DND-41 (cell line): ENCODE measurements around the gene DENND5B.

Source experiments
- ATAC-seq: fragments of 200-7000 bp; cut with Tn5 transposase; 3 replicates; pipeline ENCODE4 v1.9.1; 2021; ENCODE audit warnings: low read depth; ENCODE audit not compliant: insufficient read depth
- DNase-seq: peaks from one replicate; pipeline ENCODE4 v3.0.0-alpha.2; 2020
- H2AFZ ChIP-seq: 2 replicates; pipeline ENCODE4 v1.6.0; 2012; ENCODE audit warnings: low read depth, low read length
- H3K27ac ChIP-seq: 2 replicates; pipeline ENCODE4 v1.5.1; 2012; ENCODE audit warnings: low read length, inconsistent platforms
- H3K27me3 ChIP-seq: fragments of 200-600 bp; sonication (generic); 2 replicates; pipeline ENCODE4 v1.6.0; 2012; ENCODE audit warnings: low read length, mild to moderate bottlenecking, inconsistent platforms; ENCODE audit not compliant: insufficient read depth, poor library complexity
- H3K36me3 ChIP-seq: 2 replicates; pipeline ENCODE4 v1.5.1; 2012; ENCODE audit warnings: low read length, inconsistent platforms; ENCODE audit not compliant: insufficient read depth
- H3K4me1 ChIP-seq: 2 replicates; pipeline ENCODE4 v1.5.1; 2012; ENCODE audit warnings: mild to moderate bottlenecking, low read length; ENCODE audit not compliant: insufficient read depth
- H3K4me2 ChIP-seq: 2 replicates; pipeline ENCODE4 v1.6.0; 2012; ENCODE audit warnings: mild to moderate bottlenecking, moderate library complexity, low read length, inconsistent platforms; ENCODE audit not compliant: insufficient read depth
- H3K4me3 ChIP-seq, 2 experiments: fragments of 200-600 bp in 1 of 2; shearing (Covaris generic) in 1 of 2; 2 replicates each; pipeline ENCODE4 v1.5.1; 2012 to 2016; ENCODE audit warnings: inconsistent platforms in 2 of 2, low read length in 2 of 2, mild to moderate bottlenecking in 2 of 2, low read depth in 1 of 2, moderate library complexity in 1 of 2
- H3K79me2 ChIP-seq: 2 replicates; pipeline ENCODE4 v1.6.0; 2012; ENCODE audit warnings: low read length, inconsistent platforms; ENCODE audit not compliant: insufficient read depth
- H3K9ac ChIP-seq: 2 replicates; pipeline ENCODE4 v1.6.0; 2012; ENCODE audit warnings: low read depth, mild to moderate bottlenecking, inconsistent platforms, low read length, moderate library complexity
- H3K9me3 ChIP-seq: 2 replicates; pipeline ENCODE4 v1.5.1; 2012; ENCODE audit warnings: low read length, moderate library complexity, mild to moderate bottlenecking, inconsistent platforms; ENCODE audit not compliant: insufficient read depth, severe bottlenecking
- H4K20me1 ChIP-seq: 2 replicates; pipeline ENCODE4 v1.6.0; 2012; ENCODE audit warnings: low read length; ENCODE audit not compliant: insufficient read depth
- EZH2 ChIP-seq: IDR thresholded peaks from 3 replicates; pipeline ENCODE4 v1.6.1; 2012; ENCODE audit warnings: borderline replicate concordance, low read depth, mild to moderate bottlenecking, moderate library complexity, low read length, inconsistent platforms; ENCODE audit not compliant: severe bottlenecking
- TF ChIP-seq, protein P1 (sequence below): IDR thresholded peaks from 2 replicates; pipeline ENCODE4 v1.5.1; 2012; ENCODE audit warnings: borderline replicate concordance, low read length, moderate library complexity, mild to moderate bottlenecking; ENCODE audit not compliant: poor library complexity, severe bottlenecking; ENCODE audit errors: extremely low read depth

The DENND5B gene

DNA sequence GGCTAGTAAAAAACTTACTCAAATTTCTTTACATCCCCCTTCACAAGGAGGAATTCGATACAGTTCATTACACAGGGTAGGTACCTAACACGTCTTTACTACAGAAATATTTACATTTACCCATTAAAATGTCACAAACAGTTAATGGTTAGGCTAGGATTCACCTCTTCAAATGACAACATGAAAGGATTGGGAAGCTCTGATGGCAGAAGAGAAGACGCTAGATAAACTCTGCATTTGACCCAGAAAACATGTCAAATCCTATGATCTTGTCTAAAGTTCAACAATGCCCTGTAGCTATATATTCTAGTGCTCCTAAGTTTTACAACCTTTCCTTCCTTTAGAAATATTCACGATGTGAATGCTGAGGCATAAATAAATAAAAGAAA, 64.8 kb downstream of the DENND5B start:
- Histone ChIP-seq H3K4me2 (no peak overlapping the region), H3K36me3 (no peaks in the 10 kb centered on the region), H3K27ac (no peak overlapping the region), H3K27me3 (peaks cover 6% of the 10 kb centered on the region), H2AFZ (no peak overlapping the region), H3K9me3 (no peaks in the 10 kb centered on the region), H3K4me1 (no peaks in the 10 kb centered on the region), H3K79me2 (no peaks in the 10 kb centered on the region), H3K9ac (no peak overlapping the region), H3K4me3 (no peak overlapping the region), H4K20me1 (no peaks in the 10 kb centered on the region)
- DNase-seq (no peak), ATAC-seq (no peak)
- TF ChIP-seq, protein P1, sequence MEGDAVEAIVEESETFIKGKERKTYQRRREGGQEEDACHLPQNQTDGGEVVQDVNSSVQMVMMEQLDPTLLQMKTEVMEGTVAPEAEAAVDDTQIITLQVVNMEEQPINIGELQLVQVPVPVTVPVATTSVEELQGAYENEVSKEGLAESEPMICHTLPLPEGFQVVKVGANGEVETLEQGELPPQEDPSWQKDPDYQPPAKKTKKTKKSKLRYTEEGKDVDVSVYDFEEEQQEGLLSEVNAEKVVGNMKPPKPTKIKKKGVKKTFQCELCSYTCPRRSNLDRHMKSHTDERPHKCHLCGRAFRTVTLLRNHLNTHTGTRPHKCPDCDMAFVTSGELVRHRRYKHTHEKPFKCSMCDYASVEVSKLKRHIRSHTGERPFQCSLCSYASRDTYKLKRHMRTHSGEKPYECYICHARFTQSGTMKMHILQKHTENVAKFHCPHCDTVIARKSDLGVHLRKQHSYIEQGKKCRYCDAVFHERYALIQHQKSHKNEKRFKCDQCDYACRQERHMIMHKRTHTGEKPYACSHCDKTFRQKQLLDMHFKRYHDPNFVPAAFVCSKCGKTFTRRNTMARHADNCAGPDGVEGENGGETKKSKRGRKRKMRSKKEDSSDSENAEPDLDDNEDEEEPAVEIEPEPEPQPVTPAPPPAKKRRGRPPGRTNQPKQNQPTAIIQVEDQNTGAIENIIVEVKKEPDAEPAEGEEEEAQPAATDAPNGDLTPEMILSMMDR: no peak
- TF ChIP-seq EZH2: no peak

DNA sequence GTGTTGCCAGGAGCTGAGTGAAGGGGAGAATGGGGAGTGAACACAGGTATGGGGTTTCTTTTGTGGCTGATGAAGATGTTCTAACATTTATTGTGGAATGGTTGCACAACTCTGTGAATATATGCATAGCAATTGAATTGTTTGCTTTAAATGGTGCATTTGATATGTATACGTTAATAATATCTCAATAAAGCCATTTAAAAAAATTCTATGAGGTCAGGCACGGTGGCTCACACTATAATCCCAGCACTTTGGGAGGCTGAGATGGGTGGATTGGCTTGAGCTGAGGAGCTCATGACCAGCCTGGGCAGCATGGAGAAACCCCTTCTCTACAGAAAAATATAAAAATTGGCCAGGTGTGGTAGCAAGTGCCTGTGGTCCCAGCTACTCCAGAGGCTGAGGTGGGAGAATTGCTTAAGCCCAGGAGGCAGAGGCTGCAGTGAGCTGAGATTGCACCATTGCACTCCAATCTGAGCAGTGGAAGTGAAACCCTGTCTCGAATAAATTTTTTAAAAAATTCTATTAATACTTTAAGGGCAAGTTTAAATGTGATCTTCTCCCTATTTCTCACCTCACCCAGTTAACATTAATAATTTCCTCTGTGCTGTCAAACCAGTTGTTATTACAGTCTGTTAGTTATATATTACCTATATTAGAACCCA, 65.3 kb downstream of the DENND5B start:
- ATAC-seq (no peak), DNase-seq (no peak)
- H3K36me3 ChIP-seq: no peaks in the 10 kb centered on the region
- H3K79me2 ChIP-seq: no peaks in the 10 kb centered on the region
- peaks cover 6% of the 10 kb centered on the region for H3K27me3 ChIP-seq
- no peak overlapping the region for H3K4me3 ChIP-seq
- H3K9ac ChIP-seq: no peak overlapping the region
- TF ChIP-seq, protein P1: no peak
- no peak for TF ChIP-seq EZH2
- no peaks in the 10 kb centered on the region for H3K9me3 ChIP-seq
- H4K20me1 ChIP-seq: no peaks in the 10 kb centered on the region
- no peaks in the 10 kb centered on the region for H3K4me1 ChIP-seq
- no peak overlapping the region for H3K4me2 ChIP-seq
- no peak overlapping the region for H3K27ac ChIP-seq
- H2AFZ ChIP-seq: no peak overlapping the region

DNA sequence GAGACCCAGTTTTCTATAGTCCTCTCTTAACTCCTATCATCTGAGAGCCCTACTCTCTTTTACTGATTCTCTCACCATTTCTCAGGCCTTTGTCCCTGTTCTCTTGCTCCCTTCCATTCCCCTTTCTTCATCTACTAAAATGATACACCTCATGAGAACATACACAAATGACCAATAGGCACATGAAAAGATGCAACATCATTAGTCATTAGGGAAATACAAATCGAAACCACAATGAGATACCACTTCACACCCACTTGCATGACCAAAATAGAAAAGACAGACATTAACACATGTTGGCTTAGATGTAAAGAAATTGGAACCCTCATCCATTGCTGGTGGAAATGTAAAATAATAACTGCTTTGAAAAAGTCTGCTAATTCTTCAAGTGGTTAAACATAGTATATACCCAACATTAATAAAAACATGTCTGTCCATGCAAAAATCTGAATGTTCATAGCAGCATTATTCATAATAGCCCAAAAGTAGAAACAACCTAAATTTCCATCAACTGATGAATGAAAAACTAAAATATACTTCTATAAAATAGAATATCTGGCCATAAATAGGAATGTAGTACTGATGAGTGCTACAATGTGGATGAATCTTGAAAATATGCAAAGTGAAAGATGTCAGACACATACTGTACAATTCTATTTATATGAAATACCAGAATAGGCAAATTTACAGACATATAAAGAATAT, 66.0 kb downstream of the DENND5B start:
- Histone ChIP-seq H3K9ac (no peak overlapping the region), H3K4me1 (no peaks in the 10 kb centered on the region), H3K27me3 (peaks cover 6% of the 10 kb centered on the region), H3K4me3 (no peak overlapping the region), H3K4me2 (no peak overlapping the region), H3K79me2 (no peaks in the 10 kb centered on the region), H3K36me3 (no peaks in the 10 kb centered on the region), H2AFZ (no peak overlapping the region), H4K20me1 (no peaks in the 10 kb centered on the region), H3K27ac (no peak overlapping the region), H3K9me3 (no peaks in the 10 kb centered on the region)
- no peak for ATAC-seq
- DNase-seq: no peak
- TF ChIP-seq, protein P1: no peak
- TF ChIP-seq EZH2: no peak
